CD4-positive, CD25-positive, alpha-beta regulatory T cell (primary cell): ENCODE data around the gene LNP1. TPM values are rescaled to one million over a fixed set of nuclear protein-coding genes. Genes with fewer than 3 reads are reported as not detected.
"Not testable (repeated sequence)": the region's sequence is repeated elsewhere in the genome, so short reads cannot be mapped to it uniquely, and the experiment has no call there.

ENCODE experiments used
- ATAC-seq, 2 donors: fragments of 150-1000 bp; cut with Tn5 transposase; one replicate each; pipeline ENCODE4 v1.10.0; 2021; ENCODE audit warnings: low read depth in 2 of 2, moderate number of reproducible peaks in 2 of 2, moderate library complexity in 1 of 2
- DNase-seq, 3 donors: peaks; one replicate each; pipeline versions ENCODE4 v3.0.0 to v3.0.0-alpha.2; 2012 to 2022; ENCODE audit warnings: mixed read lengths in 1 of 3
- H3K27ac ChIP-seq: one replicate; pipeline ENCODE4 v1.7.0; 2013; ENCODE audit warnings: mild to moderate bottlenecking, low read length; ENCODE audit not compliant: insufficient read depth, poor library complexity, severe bottlenecking
- H3K27me3 ChIP-seq: one replicate; pipeline ENCODE4 v1.7.0; 2013; ENCODE audit warnings: low read length; ENCODE audit not compliant: control insufficient read depth, insufficient read depth
- H3K36me3 ChIP-seq: one replicate; pipeline ENCODE4 v1.7.0; 2013; ENCODE audit warnings: mild to moderate bottlenecking, low read length, moderate library complexity; ENCODE audit not compliant: control insufficient read depth, insufficient read depth
- H3K4me1 ChIP-seq: 2 replicates; pipeline ENCODE4 v1.7.0; 2013; ENCODE audit warnings: mild to moderate bottlenecking, low read length; ENCODE audit not compliant: insufficient read depth, control insufficient read depth, poor library complexity, severe bottlenecking
- H3K4me3 ChIP-seq: one replicate; pipeline ENCODE4 v1.7.0; 2013; ENCODE audit warnings: low read depth, mild to moderate bottlenecking, low read length, moderate library complexity
- H3K9me3 ChIP-seq, 2 experiments: 1 replicate in 1 of 2; 2 replicates in 1 of 2; pipeline ENCODE4 v1.7.0; 2013; ENCODE audit warnings: low read length in 2 of 2, mild to moderate bottlenecking in 1 of 2, moderate library complexity in 1 of 2; ENCODE audit not compliant: control insufficient read depth in 2 of 2
- H3K27ac Mint-ChIP-seq, 3 donors: one replicate each; pipeline ENCODE4 v1.8.0; 2020 to 2022; ENCODE audit warnings: mild to moderate bottlenecking in 3 of 3, mixed read lengths in 3 of 3, moderate library complexity in 2 of 3
- H3K27me3 Mint-ChIP-seq: one replicate; pipeline ENCODE4 v1.8.0; 2022; ENCODE audit warnings: mild to moderate bottlenecking, mixed read lengths
- H3K36me3 Mint-ChIP-seq: one replicate; pipeline ENCODE4 v1.8.0; 2020; ENCODE audit warnings: mixed read lengths
- H3K4me1 Mint-ChIP-seq, 4 donors: one replicate each; pipeline ENCODE4 v1.8.0; 2020 to 2022; ENCODE audit warnings: mixed read lengths in 4 of 4, mild to moderate bottlenecking in 1 of 4
- H3K4me3 Mint-ChIP-seq, 4 donors: one replicate each; pipeline ENCODE4 v1.8.0; 2020 to 2022; ENCODE audit warnings: mild to moderate bottlenecking in 4 of 4, mixed read lengths in 4 of 4, moderate library complexity in 3 of 4
- H3K9me3 Mint-ChIP-seq, 7 donors: one replicate each; pipeline ENCODE4 v1.8.0; 2020 to 2022; ENCODE audit warnings: mixed read lengths in 7 of 7, mild to moderate bottlenecking in 3 of 7, moderate library complexity in 2 of 7
- polyA plus RNA-seq, 4 donors: library from polyadenylated mRNA; unstranded; fragments of 300-500 nt; fragmentation: Illumina TruSeq; gene quantifications; one replicate each; pipeline ENCODE4 v1.2.3, GENCODE V29; 2021
- total RNA-seq: library from RNA; stranded (reverse); gene quantifications from one replicate; pipeline ENCODE4 v1.2.3, GENCODE V29; 2022

LNP1 gene
- total and polyA plus RNA-seq, 5 donors from 2014 or later, result 0.73 to 2.0 (median 0.84) TPM

DNA sequence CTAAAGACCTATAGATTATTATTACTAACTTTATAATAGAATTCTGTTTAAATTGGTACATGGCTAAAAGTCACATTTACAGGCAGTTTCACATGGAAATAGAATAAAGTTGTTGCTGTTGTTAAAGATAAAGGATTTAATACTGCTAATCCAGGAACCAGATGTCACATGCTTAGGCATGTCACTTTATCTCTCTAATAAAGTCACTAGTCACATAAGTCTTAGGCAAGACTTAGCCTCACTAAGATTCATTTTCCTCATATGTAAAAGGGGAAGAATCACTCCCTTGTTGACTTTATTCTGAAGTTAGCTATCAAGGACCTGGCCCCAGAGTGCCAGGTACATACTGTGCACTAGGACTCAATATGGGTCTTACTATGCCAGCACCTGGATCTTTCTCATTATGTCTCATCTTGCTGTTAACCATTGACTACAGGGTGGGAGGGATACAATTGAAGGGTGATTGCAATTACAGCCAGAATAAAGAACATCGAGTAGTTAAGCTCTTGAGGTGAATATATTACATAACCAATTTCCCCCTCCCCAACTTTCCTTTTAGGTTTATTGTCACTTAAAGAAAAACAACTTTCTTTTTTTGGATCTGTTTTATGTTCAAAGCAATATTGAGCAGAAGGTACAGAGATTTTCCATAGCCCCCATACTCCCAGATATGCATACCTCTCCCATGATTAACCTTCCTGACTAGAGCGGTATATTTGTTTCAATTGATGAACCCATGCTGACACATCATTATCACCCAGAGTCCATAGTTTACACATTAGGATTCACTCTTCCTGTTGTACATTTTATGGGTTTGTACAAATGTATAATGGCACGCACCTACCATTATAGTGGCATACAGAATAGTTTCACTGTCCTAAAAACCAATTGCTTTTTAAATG lies 36.6 kb downstream of the LNP1 start:
- Mint-ChIP-seq H3K27ac (no peak overlapping the region), H3K9me3 (peaks cover 0 to 7% (median 0%) of the 10 kb centered on the region in 7 donors), H3K4me1 (peaks cover 0 to 8% (median 3%) of the 10 kb centered on the region in 4 donors), H3K4me3 (no peak overlapping the region), H3K36me3 (no peaks in the 10 kb centered on the region), H3K27me3 (no peaks in the 10 kb centered on the region)
- Histone ChIP-seq H3K9me3 (no peaks in the 10 kb centered on the region), H3K27ac (no peak overlapping the region), H3K27me3 (no peaks in the 10 kb centered on the region), H3K36me3 (no peaks in the 10 kb centered on the region), H3K4me3 (no peak overlapping the region), H3K4me1 (no peaks in the 10 kb centered on the region)
- no peak for DNase-seq
- no peak for ATAC-seq

DNA sequence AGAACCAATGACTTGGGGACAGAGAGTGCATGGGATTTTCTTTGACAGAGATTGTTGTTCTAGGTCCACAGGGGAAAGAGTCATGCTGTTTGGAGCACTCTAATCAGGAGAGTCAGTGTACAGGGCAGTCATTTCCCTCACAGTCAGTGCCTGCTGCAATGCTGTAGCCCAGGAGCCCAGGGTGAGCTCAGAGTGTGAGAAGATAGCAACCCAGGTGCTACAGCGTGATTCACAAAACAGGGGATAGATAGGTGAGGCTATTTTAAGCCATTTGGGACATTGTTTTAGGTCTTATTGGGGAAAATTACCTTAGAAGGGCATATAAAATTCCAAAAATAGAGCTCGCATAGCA lies 37.3 kb downstream of the LNP1 start:
- H3K27ac ChIP-seq, result no peak overlapping the region
- Mint-ChIP-seq H3K27ac (no peak overlapping the region), H3K36me3 (no peaks in the 10 kb centered on the region), H3K27me3 (no peaks in the 10 kb centered on the region), H3K4me1 (peaks cover 0 to 8% (median 3%) of the 10 kb centered on the region in 4 donors), H3K9me3 (peaks cover 0 to 7% (median 0%) of the 10 kb centered on the region in 7 donors), H3K4me3 (no peak overlapping the region)
- H3K9me3 ChIP-seq, result no peaks in the 10 kb centered on the region
- ATAC-seq (no peak), DNase-seq (no peak)
- no peaks in the 10 kb centered on the region for H3K36me3 ChIP-seq
- H3K4me3 ChIP-seq, result no peak overlapping the region
- H3K4me1 ChIP-seq, result no peaks in the 10 kb centered on the region
- H3K27me3 ChIP-seq, result no peaks in the 10 kb centered on the region

DNA sequence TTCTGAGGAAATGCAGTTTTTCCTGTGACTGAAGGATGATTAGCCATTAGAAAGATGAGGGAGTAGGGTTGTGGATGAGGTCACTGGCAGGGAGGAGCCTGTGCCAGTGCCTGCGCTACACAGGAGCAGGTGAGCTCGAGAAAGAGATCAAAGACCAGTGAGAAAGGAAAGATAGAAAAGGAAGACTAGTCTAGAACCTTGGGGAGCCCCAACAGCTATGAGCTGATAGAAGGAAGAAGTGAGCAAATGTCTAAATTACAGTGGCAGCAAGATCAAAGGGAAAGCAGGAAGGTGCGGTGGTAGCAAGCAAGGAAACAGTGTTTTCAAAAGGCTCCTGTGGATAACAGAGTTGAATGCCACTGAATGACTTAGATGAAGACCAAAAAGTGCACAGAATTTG lies 39.6 kb downstream of the LNP1 start:
- Mint-ChIP-seq H3K27me3 (no peaks in the 10 kb centered on the region), H3K4me1 (peaks cover 0 to 8% (median 3%) of the 10 kb centered on the region in 4 donors), H3K4me3 (no peak overlapping the region), H3K27ac (peak overlapping the region in 2 of 3 donors; percentile 33 to 42), H3K36me3 (no peaks in the 10 kb centered on the region), H3K9me3 (peaks cover 0 to 8% (median 0%) of the 10 kb centered on the region in 7 donors)
- Histone ChIP-seq H3K27ac (no peak overlapping the region), H3K27me3 (no peaks in the 10 kb centered on the region), H3K4me3 (no peak overlapping the region), H3K4me1 (no peaks in the 10 kb centered on the region), H3K9me3 (no peaks in the 10 kb centered on the region), H3K36me3 (no peaks in the 10 kb centered on the region)
- ATAC-seq (no peak), DNase-seq (peak in 1 of 3 donors; percentile 35)

GRCh38 chr3:100443690-100444089 lies 42.4 kb downstream of the LNP1 start:
- H3K4me3 Mint-ChIP-seq, result no peak overlapping the region
- Histone ChIP-seq H3K27me3 (no peaks in the 10 kb centered on the region), H3K36me3 (no peaks in the 10 kb centered on the region), H3K4me3 (no peak overlapping the region), H3K27ac (no peak overlapping the region), H3K9me3 (no peaks in the 10 kb centered on the region), H3K4me1 (no peaks in the 10 kb centered on the region)
- H3K27me3 Mint-ChIP-seq, result no peaks in the 10 kb centered on the region
- peaks cover 0 to 8% (median 3%) of the 10 kb centered on the region in 4 donors for H3K4me1 Mint-ChIP-seq
- H3K9me3 Mint-ChIP-seq, result peaks cover 0 to 12% (median 5%) of the 10 kb centered on the region in 7 donors
- H3K36me3 Mint-ChIP-seq, result no peaks in the 10 kb centered on the region
- DNase-seq (no peak), ATAC-seq (no peak)
- H3K27ac Mint-ChIP-seq, result no peak overlapping the region

GRCh38 chr3:100447067-100447466 lies 45.7 kb downstream of the LNP1 start:
- H3K4me1 ChIP-seq, H3K36me3 Mint-ChIP-seq, DNase-seq, H3K9me3 ChIP-seq, H3K36me3 ChIP-seq, H3K4me3 ChIP-seq, H3K4me1 Mint-ChIP-seq, H3K27ac Mint-ChIP-seq, H3K27me3 ChIP-seq, H3K27me3 Mint-ChIP-seq, ATAC-seq, H3K4me3 Mint-ChIP-seq, H3K27ac ChIP-seq: not testable (repeated sequence)
- peaks cover 0 to 12% (median 1%) of the 10 kb centered on the region in 7 donors for H3K9me3 Mint-ChIP-seq

GRCh38 chr3:100448079-100448478 lies 46.7 kb downstream of the LNP1 start:
- ATAC-seq (no peak), DNase-seq (no peak)
- no peaks in the 10 kb centered on the region for H3K9me3 ChIP-seq
- H3K36me3 ChIP-seq, result no peaks in the 10 kb centered on the region
- Mint-ChIP-seq H3K9me3 (peaks cover 0 to 9% (median 1%) of the 10 kb centered on the region in 7 donors), H3K27ac (no peak overlapping the region), H3K36me3 (peaks cover 5% of the 10 kb centered on the region), H3K27me3 (no peaks in the 10 kb centered on the region), H3K4me1 (no peaks in the 10 kb centered on the region), H3K4me3 (no peak overlapping the region)
- no peaks in the 10 kb centered on the region for H3K27me3 ChIP-seq
- no peak overlapping the region for H3K27ac ChIP-seq
- no peak overlapping the region for H3K4me3 ChIP-seq
- no peaks in the 10 kb centered on the region for H3K4me1 ChIP-seq

- H3K9me3 ChIP-seq, result no peaks in the 10 kb centered on the region
- H3K27ac ChIP-seq, result no peak overlapping the region
- no peak for ATAC-seq
- H3K36me3 ChIP-seq, result no peaks in the 10 kb centered on the region
- DNase-seq, result no peak
- no peaks in the 10 kb centered on the region for H3K4me1 Mint-ChIP-seq
- no peak overlapping the region for H3K4me3 Mint-ChIP-seq
- peaks cover 5% of the 10 kb centered on the region for H3K36me3 Mint-ChIP-seq
- no peak overlapping the region for H3K27ac Mint-ChIP-seq
- no peak overlapping the region for H3K4me3 ChIP-seq
- no peaks in the 10 kb centered on the region for H3K27me3 ChIP-seq
- H3K27me3 Mint-ChIP-seq, result no peaks in the 10 kb centered on the region
- H3K4me1 ChIP-seq, result no peaks in the 10 kb centered on the region
- peaks cover 0 to 9% (median 1%) of the 10 kb centered on the region in 7 donors for H3K9me3 Mint-ChIP-seq
Observed at GRCh38 chr3:100449214-100449613, 47.9 kb downstream of the LNP1 start.

DNA sequence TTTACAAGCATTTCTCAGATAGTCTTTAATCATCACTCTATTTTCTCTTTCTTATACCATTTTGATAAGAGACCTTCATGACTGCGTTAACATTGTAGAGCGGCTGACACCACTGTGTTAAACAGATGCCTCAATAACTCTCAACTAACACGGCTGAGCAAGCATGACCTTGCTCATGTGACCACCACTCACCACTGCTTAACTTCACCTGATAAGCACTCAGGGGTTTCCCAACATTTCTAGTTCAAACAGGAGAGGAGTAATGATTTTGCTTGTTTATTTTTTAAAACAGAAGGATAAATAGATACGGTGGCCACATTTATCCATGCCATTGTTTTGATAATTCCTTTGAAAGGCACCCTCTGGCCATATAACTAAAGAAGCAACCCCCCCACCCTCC lies 53.3 kb downstream of the LNP1 start:
- Histone ChIP-seq H3K9me3 (no peaks in the 10 kb centered on the region), H3K27ac (no peak overlapping the region), H3K4me1 (no peaks in the 10 kb centered on the region), H3K36me3 (no peaks in the 10 kb centered on the region), H3K4me3 (no peak overlapping the region), H3K27me3 (no peaks in the 10 kb centered on the region)
- Mint-ChIP-seq H3K36me3 (peaks cover 5% of the 10 kb centered on the region), H3K4me1 (no peaks in the 10 kb centered on the region), H3K4me3 (no peak overlapping the region), H3K27ac (no peak overlapping the region), H3K27me3 (no peaks in the 10 kb centered on the region), H3K9me3 (no peaks in the 10 kb centered on the region)
- DNase-seq (no peak), ATAC-seq (no peak)
